Parietal lobe (tissue), 2 donors: ENCODE results near the gene MTCH2. TPM values are rescaled to one million over a fixed set of nuclear protein-coding genes. Genes with fewer than 3 reads are reported as not detected.

ENCODE experiments used
- small RNA-seq: library from RNA; depleted of rRNA; stranded (forward); fragments of <200 nt; gene quantifications from one replicate; pipeline ENCODE3, GENCODE V24; 2014; ENCODE audit warnings: low replicate concordance
- total RNA-seq: library from RNA; depleted of rRNA; stranded (reverse); fragments of >200 nt; gene quantifications from one replicate; pipeline ENCODE4 v1.2.3, GENCODE V29; 2014

MTCH2 gene
- total RNA-seq: 67.6 TPM

DNA sequence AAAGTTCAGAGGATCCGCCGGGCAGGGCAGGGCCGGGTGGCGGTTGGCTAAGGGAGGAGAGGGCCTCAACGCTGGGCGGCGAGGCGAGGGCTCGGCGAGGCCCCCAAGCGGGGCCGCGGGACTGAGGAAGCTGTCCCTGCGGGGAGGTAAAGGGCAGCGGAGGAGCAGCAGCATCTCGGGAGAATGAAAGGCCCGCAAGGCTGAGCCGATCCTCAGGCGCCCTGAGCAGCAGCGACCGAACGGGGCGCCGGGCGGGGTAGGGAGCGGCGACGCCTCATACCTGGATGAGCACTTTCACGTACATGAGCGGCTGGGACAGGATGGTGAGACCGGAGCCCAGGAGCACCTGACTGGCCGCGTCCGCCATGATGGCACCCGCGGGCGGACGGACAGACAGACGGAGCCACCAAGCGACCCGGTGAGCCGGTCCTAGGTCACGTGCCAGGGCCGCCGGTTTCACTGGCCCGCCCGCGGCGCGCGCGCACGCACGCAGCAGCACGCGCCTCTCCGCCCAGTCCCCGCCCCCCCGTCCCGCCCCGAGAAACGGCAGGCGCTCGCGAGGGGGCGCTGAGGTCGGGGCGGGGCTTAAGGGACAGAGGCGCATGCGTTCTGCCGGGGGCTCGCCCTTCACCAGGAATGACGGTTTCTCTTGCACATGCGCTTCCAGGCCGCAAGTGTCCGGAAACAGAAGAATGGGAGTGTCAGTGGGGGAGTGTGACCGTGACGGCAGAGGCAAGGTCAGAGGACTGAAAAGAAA lies at the start of gene MTCH2:
Gene MTCH2 (minus strand): TSS at position 461 of the 757 bp plus-strand sequence. CDS start 94 bp downstream, at position 367.

GRCh38 chr11:47593934-47594855 lies 48.2 kb downstream of the MTCH2 start, which contains the start of gene C1QTNF4:
Gene C1QTNF4 (minus strand): TSS chr11:47594411. CDS start chr11:47590810, 3,601 bp downstream.

DNA sequence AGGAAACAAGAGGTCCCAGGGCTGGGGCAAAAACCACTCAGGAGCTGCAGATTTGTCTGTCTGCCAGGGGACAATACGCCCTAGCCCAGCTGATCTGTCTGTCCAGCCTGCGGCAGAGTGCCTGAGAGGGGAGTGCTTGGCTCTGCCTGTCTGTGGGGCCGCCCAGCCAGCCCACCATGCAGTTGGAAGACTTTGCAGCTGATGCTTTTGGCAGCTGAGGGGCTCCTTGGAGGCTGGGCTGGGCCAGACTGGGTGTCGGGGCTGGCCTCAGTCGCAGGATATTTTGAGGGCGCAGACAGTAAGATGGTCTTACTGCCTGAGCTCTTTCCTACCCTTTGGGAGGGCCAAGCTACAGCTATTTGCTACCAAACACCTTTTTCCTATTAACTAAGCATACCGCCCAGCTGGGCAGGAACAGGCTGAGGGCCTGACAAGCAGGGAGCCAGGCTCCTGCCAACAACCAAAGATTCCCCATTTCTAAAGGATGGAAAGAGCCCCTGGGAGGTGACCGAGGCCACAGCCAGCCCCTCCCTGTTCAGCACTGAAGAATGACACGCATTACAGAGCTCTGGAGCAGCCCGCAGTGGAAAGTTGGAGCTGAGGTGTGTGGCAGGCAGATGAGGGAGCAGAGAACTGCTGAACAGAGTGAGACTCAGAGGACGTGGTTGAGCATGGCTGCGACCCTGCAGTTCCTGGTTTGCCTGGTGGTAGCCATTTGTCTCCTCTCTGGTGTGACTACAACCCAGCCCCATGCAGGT lies 56.1 kb downstream of the MTCH2 start, which contains the start of gene FAM180B:
Gene FAM180B (plus strand): TSS at position 581 of the 758 bp plus-strand sequence. CDS start 91 bp downstream, at position 672.

DNA sequence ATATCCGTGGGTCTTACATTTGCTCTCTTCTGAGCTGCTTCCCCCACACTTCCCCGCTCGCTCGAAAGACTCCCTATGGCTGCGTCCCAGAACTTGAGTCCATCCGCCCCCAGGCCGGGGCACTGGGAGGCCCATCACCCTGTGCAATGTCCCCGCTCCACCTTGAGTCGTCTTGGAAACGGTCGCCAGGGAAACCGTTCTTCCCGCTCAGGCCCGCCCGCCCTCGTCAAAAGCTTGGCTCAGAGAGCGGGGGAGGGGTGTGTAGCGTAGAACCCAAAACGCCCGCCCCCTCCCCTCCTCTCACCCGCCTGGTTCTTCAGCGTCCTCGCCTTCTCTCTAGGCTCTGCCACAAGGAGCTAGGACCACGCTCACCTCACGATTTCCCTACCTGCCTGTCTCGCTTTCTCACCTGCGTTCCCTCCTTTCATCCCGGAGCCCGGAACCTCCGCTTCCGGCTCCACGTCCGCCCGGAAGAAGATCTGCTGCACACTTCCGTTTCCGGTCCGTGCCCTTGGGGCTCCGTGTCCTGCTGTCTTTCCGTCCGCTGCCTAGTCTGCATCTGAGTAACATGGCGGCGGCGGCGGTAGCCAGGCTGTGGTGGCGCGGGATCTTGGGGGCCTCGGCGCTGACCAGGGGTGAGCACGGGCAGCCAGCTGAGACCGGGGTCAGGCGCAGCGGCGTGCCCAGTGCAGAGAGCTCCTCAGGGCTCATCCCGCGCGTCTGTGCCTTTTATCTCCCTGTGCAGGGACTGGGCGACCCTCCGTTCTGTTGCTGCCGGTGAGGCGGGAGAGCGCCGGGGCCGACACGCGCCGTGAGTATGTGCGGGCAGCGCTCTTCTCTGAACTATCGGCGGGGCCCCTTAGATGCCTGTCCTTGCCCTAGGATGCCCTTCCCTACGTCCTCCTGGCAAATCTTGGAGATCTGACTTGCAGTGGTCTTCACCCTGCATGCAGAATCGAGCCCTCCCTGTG lies 63.5 kb downstream of the MTCH2 start, which contains the start of the genes KBTBD4 and NDUFS3:
Gene KBTBD4 (minus strand): TSS at position 447 of the 971 bp plus-strand sequence. CDS start 19 bp downstream, at position 428.
Gene NDUFS3 (plus strand): TSS at position 551 of the 971 bp plus-strand sequence. CDS start 18 bp downstream, at position 569.

Small RNAs within 50 kb of the gene (small RNA-seq; reads per million reads assigned to genes)
- gene RNU5E-10P: 0.09 reads per million

Other genes with a start within 250 kb of the MTCH2 start
- 11.6 TPM for gene SLC39A13, start 234.0 kb downstream of the MTCH2 start, total RNA-seq
- 135 TPM for gene PSMC3, start 216.1 kb downstream of the MTCH2 start, total RNA-seq
- gene RAPSN, start 193.4 kb downstream of the MTCH2 start, total RNA-seq: not detected
- 498 TPM for gene CELF1, start 89.4 kb downstream of the MTCH2 start, total RNA-seq
- 24.7 TPM for gene PTPMT1, start 77.0 kb downstream of the MTCH2 start, total RNA-seq
- 33.5 TPM for gene KBTBD4, start 63.6 kb downstream of the MTCH2 start, total RNA-seq
- gene NDUFS3, start 63.5 kb downstream of the MTCH2 start, total RNA-seq: 55.7 TPM
- not detected for gene FAM180B, start 55.9 kb downstream of the MTCH2 start, total RNA-seq
- 19.7 TPM for gene C1QTNF4, start 48.1 kb downstream of the MTCH2 start, total RNA-seq
- gene AGBL2, start 72.8 kb upstream of the MTCH2 start, total RNA-seq: 0.63 TPM
- gene FNBP4, start 124.8 kb upstream of the MTCH2 start, total RNA-seq: 210 TPM
- gene NUP160, start 205.8 kb upstream of the MTCH2 start, total RNA-seq: 138 TPM